Activated T-cell treated with anti-CD3 and anti-CD28 coated beads for 1 hour (primary cell): Measurements from ENCODE around the gene ZNF438.
"Not testable (repeated sequence)": the region's sequence is repeated elsewhere in the genome, so short reads cannot be mapped to it uniquely, and the experiment has no call there.

ENCODE experiments used
- DNase-seq: peaks from one replicate; pipeline ENCODE4 v3.0.0-alpha.2; 2020; ENCODE audit warnings: low read depth

The ZNF438 gene

GRCh38 chr10:30986053-30986555 lies 45.6 kb downstream of the ZNF438 start:
- DNase-seq, result no peak

GRCh38 chr10:30985512-30985911 lies 46.2 kb downstream of the ZNF438 start:
- no peak for DNase-seq

GRCh38 chr10:30984563-30985328 lies 46.9 kb downstream of the ZNF438 start:
- DNase-seq, result no peak

- DNase-seq, result not testable (repeated sequence)
These were observed 48.5 kb downstream of the ZNF438 start for GRCh38 chr10:30983209-30983608.

- no peak for DNase-seq
These were observed 50.6 kb downstream of the ZNF438 start for GRCh38 chr10:30980951-30981616.

- no peak for DNase-seq
These were observed 51.7 kb downstream of the ZNF438 start for GRCh38 chr10:30979956-30980355.

GRCh38 chr10:30978843-30979242 lies 52.8 kb downstream of the ZNF438 start:
- no peak for DNase-seq

GRCh38 chr10:30977385-30977784 lies 54.3 kb downstream of the ZNF438 start:
- DNase-seq, result no peak

- no peak for DNase-seq
These were observed 56.8 kb downstream of the ZNF438 start for GRCh38 chr10:30974773-30975415.

- DNase-seq, result no peak
These were observed 57.3 kb downstream of the ZNF438 start for GRCh38 chr10:30974355-30974754.

- DNase-seq, result no peak
These were observed 57.9 kb downstream of the ZNF438 start for GRCh38 chr10:30973737-30974136.

GRCh38 chr10:30970760-30971460 lies 60.8 kb downstream of the ZNF438 start:
- DNase-seq, result no peak

GRCh38 chr10:30968711-30969110 lies 63.0 kb downstream of the ZNF438 start:
- DNase-seq, result no peak

GRCh38 chr10:30967650-30968410 lies 63.8 kb downstream of the ZNF438 start:
- DNase-seq, result no peak

GRCh38 chr10:30963992-30964930 lies 67.4 kb downstream of the ZNF438 start:
- no peak for DNase-seq

- no peak for DNase-seq
These were observed 69.1 kb downstream of the ZNF438 start for GRCh38 chr10:30962522-30962921.

GRCh38 chr10:30959836-30960210 lies 71.8 kb downstream of the ZNF438 start:
- no peak for DNase-seq

- not testable (repeated sequence) for DNase-seq
These were observed 82.4 kb downstream of the ZNF438 start for GRCh38 chr10:30949218-30949617.

- no peak for DNase-seq
These were observed 87.7 kb downstream of the ZNF438 start for GRCh38 chr10:30944005-30944404.

GRCh38 chr10:30943451-30943850 lies 88.2 kb downstream of the ZNF438 start:
- no peak for DNase-seq
